Stimulated activated CD8-positive, alpha-beta memory T cell treated with anti-CD3 and anti-CD28 coated beads, Interleukin-7, amount 100 ng/mL, for 4 hours (primary cell): Measurements from ENCODE around the gene TFR2.
A peak's percentile ranks its signal among the peaks of the same experiment; 100 is the strongest.

Experiments
- DNase-seq, 2 donors: peaks; one replicate each; pipeline ENCODE4 v3.0.0-alpha.2; 2020; ENCODE audit warnings: low read depth in 2 of 2

TFR2 gene

GRCh38 chr7:100641463-100641859 is at the start of gene TFR2:
Gene TFR2, minus strand, starts transcription at chr7:100641552. Its CDS starts 43 bp downstream, at chr7:100641509.
- no peak for DNase-seq

- no peak for DNase-seq
These were observed 48.1 kb upstream of the TFR2 start for GRCh38 chr7:100689230-100690135.

DNA sequence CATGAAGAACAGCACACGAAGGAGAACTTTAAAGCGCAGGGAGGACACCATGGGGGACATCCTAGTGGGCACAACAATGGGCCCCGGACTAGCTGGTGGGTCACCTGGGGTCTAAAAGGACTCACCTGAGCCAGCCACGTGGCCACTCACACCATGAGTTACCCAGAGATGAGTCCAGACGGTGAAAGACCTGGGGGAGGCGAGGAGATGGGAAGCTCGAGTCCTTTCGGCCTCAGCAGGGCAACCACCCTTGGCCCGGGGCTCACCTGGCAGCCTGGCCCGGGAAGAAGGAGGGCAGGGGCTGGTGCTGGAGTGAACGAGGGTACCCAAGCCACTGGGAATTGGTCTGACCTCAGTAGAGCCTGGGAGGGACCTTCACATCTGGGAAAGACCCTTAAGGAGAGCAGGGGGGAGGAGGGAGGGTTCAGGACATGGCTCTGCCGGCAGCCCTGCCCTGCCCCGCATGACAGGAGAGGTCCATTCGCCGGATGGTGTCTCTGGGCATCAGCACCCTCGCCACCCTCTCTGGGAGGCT is 47.0 kb upstream of the TFR2 start:
- no peak for DNase-seq

DNA sequence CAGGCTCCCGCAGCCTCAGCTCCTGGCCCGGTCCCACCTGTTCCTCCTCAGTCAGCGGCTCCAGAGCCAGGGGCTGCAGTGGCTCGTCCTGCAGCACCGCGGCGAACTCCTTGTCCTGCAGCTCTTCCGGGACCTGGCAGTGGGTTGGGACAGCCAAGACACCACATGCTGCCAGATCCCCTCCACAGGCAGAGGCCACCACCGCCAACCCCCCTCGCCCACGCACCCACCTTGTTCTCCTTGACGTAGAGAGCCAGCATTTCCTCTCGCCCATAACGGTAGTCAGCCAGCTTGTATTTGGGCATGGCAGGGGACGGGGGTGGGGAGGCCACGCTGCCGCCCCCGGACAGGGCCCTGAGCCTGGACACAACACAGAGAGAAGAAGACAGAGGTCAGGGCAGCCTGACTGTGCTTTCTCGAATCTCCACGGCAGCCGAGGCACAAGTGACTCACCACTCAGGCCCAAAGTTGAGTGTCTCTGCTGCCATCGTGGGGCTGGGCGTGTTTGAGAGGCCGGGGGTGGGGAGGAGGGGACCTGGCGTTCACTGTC is 46.5 kb upstream of the TFR2 start:
- no peak for DNase-seq

- DNase-seq, result no peak
These were observed 45.9 kb upstream of the TFR2 start for GRCh38 chr7:100687261-100687660.

- DNase-seq, result no peak
These were observed 45.5 kb upstream of the TFR2 start for GRCh38 chr7:100686822-100687211.

- DNase-seq, result no peak
These were observed 45.0 kb upstream of the TFR2 start for GRCh38 chr7:100686201-100686821.

DNA sequence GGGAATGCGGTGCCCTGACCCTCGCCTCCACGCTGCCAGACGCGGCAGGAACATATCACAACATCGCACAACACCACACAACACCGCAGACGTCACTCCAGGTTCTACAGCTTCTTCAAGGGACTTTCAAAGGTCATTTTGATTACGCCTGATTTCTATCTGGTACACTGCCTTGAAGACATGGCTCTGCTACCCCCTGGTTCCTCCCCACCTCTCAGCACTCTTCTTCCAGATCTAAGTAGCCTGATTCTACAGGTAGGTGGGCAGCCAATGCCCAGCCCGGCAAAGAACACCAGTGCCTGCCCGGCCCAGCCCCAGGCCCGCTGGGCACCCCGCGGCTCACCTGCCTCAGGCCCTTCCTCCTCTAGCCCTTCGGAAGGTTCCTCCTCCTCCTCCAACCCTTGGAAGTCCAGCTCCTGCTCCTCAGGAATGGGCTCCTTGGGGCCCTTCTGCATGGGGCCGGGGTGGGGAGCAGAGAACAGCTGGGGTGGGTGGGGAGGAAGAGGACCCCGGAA is 44.3 kb upstream of the TFR2 start:
- no peak for DNase-seq

GRCh38 chr7:100685049-100685605 is 43.8 kb upstream of the TFR2 start:
- no peak for DNase-seq

DNA sequence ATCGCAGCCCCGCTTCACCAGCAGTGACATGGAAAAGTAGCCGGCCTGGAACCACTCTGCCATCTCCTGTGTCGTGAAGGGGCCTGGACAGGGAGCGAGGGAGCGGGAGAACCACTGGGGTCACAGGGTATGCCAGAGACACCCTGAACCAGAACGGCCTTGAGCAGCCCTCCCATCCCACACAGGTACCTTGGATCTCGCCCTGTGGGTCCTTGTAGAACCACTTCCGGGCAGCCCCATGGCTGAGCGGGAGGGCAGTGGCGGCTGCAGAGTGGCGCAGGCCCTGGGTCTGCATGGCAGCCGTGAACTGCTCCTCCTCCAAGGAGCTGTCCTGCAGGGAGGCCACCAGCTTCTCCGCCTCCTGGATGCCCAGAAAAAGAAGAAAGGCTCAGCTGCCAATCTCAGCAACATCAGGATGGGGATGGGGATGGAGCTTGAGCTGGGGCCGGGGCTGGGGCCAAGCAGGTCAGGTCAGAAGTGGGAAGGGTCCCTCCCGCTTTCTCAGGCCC is 43.2 kb upstream of the TFR2 start:
- DNase-seq, result no peak

DNA sequence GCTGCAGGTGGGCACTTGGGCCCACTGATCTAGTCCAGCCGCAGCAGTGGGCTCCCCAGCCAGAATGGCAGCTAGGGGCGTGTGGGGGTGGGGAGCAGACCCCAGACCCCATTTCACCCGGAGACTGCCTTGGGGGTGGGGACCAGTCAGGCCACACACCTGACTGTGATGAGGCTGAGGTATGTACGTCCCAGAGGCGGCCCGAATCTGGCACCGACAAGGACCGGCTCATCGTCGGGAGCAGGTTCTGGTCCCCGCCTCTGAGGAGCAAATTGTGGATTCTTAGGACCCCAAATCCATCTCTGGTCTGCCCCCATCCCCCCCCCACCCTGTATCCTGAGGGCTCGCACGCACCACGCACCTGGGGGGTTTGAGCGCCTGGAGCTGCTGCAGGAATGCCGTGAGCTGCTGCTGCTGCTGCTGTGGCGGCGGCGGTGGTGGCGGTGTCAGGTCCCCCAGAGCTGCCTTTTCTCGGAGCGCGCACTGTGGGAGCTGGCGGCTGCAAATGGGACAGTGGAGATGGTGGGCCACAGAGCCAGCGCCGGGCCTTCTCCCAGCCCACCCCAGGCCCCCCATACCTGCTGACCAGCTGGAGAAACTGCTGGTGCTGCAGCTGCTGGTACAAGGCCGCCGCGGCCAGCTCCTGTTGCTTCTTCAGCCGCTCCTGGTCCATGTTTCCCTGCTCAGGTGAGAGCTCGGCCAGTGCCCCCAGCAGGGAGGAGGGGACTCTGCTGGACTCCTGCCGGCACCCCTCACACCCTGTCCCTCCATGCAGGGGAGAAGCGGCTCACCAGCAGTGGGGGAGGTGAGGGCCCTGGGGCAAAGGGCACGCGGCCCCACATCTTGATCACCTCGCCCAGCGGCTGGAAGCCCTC is 42.5 kb upstream of the TFR2 start:
- no peak for DNase-seq

GRCh38 chr7:100682991-100683658 is 41.8 kb upstream of the TFR2 start:
- DNase-seq, result no peak

- DNase-seq, result peak in 1 of 2 donors; percentile 24
These were observed 40.9 kb upstream of the TFR2 start for GRCh38 chr7:100682228-100682741.

DNA sequence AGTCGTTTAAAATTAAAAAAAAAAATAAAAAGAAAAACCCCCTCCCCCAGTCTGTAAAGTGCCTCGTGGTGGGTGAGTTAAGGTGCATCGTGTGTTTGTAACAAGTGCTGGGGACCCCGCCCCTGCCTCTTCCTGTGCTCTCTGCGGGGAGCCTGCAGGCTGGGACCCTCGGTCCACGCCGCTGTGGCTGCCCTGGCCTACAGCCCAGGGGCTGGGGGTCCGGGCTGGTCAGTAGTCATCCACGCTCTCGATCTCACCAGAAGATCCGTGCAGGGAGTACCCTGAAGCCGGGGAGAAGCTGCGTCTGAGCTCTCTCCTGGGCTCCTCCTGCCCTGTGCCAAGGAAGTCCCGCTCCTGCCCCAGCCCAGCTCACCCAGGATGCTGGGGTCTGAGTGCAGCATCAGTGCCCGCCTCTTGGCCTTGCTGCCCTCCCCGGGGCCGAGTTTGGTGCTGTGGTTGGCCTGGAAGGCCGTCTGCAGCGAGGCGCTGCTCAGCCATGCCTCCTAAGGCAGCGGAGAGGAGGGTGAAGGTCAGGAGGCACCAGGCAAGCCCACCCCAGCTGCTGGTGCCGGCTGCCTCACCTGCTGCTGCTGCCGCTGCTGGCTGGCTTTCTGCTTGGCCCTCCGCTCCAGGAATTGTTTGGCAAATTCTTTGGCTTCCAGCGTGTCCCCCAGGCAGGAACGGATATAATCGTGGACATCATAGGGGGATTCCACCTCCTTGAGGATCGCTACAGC is 40.3 kb upstream of the TFR2 start:
- DNase-seq, result no peak

- no peak for DNase-seq
These were observed 39.4 kb upstream of the TFR2 start for GRCh38 chr7:100680576-100681271.

DNA sequence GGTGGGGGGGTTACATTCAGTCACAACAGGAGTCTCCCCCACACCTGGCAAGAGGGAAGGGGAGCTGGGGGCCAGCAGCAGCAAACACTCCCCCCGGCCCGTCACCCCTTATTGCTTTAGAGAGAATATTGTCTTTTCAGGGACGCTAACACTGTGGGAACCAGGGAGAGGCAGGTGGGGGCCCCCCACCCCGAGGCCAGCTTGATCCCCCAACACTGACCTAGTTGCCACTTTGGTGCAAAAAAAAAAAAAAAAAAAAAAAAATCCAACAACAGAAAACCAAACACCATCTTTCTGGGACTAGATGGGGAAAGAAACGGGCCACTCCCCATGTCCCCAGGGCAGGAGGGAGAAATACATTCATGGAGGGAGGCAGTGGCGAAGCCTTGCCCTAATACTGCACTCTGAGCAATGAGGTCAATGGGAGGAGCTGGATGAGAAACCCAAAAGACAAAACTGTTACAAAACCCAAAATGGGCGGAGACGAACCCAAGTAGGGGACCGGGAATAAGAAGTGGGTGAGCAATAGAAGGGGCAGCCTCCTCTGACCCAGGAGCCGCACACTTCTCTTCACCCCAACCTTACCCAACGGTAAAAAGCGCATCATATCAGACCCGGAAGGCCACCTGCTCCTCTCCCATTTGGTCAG is 38.7 kb upstream of the TFR2 start:
- no peak for DNase-seq

DNA sequence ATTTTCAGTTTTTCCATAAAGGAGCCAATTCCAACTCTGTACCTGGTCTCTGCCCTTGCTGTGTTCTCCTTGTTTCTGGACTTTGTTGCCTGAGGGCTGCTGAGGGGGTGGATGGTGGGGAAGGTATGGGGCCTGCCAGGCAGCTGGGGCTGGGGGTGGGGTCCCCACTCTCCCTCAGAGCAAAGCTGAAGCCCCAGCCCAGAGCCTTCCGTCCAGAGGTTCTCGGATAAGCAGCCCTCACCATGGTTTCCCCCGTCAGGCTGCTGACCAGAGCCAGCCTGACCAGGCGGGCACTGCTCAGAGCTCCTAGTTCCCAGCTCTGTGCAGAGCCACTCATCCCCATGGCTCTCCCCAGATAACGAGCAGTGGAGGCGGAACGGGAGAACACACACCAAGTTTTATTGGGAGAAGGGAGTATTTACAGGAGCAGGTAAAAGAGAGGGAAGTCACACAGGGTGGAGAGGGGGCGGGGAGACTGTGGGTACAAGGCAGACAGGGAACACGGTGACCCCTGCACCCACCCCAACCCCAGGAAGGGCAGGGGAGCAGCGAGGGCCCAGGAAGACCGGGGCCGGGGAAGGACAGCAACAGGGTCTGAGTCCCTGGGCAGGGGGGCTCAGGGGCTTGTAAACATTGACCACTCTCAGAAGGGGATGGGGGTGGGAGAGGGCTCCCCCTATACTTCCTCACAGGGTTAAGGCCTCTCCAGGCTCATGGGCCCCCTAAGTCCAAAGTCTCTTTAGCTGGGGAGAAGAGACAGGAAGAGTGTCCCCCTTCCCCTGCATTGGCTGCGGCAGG is 38.0 kb upstream of the TFR2 start:
- DNase-seq, result no peak
